CMK (cell line): ENCODE measurements around the gene GTPBP4.
"Not testable (repeated sequence)": the region's sequence is repeated elsewhere in the genome, so short reads cannot be mapped to it uniquely, and the experiment has no call there.

Source experiments
- DNase-seq: peaks from one replicate; pipeline ENCODE4 v3.0.0-alpha.2; 2010; ENCODE audit warnings: low read depth

The GTPBP4 gene

DNA sequence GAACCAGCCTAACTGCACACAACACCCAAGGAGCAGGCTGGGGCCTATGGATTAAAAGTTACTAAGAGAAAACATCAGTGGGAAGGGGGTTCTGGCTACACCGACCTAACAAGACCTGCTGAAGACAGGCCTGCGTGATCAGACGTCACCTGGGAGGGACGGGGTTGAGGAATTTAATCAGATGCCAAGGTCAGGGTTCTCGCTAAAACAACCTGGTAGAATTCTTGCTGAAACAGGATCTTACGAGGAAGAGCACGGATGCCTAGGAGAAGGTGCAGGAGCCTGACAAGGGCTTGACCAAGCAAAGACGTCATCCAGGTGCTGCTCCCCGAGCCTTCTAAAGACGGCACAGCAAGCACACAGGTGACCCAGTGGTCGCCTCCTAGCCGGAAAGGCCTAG is 35.9 kb downstream of the GTPBP4 start:
- DNase-seq, result no peak

DNA sequence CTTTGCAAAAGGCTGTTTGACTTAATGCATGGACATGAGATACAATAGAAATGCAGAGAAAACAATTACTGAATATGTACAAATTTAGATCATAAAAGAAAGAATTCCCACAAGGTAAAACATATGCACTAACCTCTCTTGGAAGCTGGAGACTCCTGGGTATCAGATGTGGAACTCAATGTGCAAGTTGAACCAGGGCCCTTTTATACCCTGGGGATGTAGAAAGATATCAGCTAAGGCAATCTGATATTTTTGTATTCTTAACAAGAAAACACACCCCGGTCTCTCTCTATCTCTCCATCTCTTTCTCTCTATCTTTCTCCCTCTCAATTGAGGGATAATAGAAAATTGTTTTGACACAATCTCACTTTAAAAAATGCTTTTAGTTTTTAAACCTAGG is 37.4 kb downstream of the GTPBP4 start, which contains the start of gene IDI2:
TSS of gene IDI2 (minus strand) at position 177 of the 400 bp plus-strand sequence. CDS start 1,136 bp downstream, outside the sequence.
- DNase-seq, result no peak

DNA sequence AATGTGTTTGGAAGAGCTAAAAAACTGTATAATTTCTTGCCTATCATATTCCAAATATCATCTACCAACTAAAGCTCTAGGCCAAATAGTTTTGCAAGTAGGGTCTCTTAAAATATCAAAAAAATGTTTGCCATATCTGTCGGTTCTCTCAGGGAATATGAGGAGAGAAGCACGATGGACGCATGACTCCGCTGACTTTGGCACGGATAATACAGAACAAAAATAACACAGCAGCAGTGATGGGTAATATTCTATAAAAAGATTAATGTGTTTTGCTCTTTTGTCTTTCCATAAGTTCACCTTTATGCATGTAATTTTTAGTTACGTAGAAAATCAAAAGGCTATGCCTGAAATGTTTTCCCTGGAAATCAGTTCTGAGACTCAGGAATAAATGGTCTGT is 38.3 kb downstream of the GTPBP4 start:
- no peak for DNase-seq

DNA sequence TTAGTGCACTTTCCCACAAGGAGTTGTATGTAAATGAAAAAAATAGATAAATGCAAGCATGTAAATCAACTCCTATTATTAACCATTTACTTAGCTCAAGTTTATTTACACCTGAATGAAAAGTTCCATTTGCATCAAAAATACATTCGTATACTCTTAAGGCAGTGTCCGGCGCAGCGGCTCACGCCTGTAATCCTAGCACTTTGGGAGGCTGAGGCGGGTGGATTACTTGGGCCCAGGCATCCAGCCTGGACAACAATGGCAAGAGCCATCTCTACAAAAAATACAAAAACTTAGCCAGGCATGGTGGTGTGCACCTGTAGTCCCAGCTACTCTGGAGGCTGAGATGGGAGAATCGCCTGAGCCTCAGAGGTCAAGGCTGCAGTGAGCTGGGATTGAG is 41.6 kb downstream of the GTPBP4 start:
- DNase-seq, result no peak

DNA sequence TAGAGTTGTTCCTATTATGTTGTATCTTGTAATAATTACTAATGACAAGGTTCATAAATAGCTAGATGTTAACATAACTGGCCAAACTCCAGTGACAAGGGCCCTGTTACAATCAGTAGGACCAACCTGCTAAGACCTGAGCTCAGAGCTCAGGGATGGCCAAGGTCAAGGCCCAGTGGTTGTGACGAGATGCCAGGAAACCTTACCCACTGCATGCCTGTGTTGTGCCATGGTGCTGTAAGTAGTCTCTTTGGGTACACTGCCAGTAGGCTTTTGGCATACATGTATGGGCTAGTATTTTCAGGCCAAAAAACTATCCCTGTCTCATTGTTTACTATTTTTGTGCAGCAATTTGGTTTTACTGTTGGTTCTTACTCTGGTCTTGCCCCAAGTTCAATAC is 45.4 kb downstream of the GTPBP4 start:
- DNase-seq, result no peak

DNA sequence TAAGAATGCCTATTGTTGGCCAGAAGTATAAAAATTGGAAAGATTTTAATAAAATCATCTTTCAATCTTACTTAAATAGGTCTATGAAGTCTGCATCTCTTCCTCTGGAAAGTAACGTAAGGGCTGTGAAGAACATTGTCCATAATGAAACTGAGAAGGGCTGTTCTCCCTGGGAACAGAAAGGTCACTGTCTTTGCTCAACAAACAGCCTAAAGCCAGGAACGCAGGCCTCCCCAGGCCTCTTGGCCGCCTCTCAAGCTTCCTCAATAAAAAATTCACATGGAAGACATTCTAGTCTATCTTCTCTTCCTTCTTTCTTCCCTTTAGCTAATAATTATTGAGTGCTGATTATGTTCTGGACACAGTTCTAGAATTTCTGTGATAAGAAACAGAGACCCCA is 46.5 kb downstream of the GTPBP4 start:
- no peak for DNase-seq

DNA sequence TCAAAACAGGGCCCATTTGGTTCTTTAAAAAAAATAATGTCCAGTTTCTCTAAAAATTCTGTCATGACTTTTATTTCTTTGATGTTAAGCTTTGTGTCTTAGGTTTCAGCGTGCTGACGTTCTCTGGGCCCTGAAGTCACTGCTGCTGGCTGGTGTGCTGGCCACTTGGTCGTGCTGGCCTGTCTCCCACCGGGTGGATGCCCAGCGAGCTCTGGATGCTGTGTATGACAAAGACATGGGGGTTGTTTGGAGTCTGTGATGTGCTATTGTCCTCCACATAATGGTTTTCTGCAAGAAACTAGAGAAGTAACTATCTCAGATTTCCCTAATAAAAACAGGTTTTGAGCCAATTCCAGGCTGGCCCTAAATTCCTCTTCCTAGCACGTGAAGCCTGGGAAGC is 47.0 kb downstream of the GTPBP4 start:
- no peak for DNase-seq

DNA sequence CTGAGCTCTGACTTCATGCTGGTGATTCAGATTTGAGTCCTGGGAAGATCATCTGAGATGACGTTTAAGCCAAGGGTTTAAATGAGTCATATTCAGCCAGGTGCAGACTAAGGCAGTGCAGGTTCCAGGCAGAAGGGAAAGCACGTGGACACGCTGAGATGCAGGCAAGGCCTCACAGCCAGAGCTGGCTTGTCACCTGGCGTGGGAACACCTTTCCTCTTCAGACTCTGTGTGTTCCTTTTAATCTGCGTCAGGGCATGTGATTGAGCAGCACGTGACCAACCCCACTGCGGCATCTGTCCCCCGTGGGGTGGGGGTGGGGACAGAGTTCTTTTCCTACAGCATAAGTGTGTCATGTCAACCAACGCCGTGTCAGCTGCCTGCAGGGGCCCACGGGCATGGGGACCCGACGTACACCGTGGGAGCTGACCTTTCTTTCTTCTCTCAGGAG is 48.1 kb downstream of the GTPBP4 start:
- no peak for DNase-seq

DNA sequence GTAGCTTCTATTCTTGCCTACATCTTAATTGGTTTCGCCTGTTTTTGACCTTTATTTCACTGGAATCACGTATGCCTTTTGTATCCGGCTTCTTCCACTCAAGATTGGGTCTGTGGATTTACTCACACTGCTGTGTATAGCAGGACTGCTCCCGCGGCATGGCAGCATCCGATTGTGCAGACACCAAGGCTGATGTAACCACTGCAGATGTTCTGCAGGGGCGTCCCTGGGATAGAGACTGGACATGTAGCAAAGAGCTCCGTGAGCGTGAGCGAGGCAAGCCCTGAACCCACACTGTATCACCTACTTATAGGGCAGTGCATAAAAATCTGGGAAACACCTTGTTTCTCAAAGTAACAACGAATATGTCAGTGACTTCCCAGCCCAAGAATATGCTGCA is 48.9 kb downstream of the GTPBP4 start:
- DNase-seq, result no peak

DNA sequence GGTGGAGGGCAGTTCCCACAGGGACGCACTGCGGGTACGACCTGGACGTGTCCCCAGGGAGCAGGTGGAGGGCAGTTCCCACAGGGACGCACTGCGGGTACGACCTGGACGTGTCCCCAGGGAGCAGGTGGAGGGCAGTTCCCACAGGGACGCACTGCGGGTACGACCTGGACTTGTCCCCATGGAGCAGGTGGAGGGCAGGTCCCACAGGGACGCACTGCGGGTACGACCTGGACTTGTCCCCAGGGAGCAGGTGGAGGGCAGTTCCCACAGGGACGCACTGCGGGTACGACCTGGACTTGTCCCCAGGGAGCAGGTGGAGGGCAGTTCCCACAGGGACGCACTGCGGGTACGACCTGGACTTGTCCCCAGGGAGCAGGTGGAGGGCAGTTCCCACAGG is 50.5 kb downstream of the GTPBP4 start:
- not testable (repeated sequence) for DNase-seq

DNA sequence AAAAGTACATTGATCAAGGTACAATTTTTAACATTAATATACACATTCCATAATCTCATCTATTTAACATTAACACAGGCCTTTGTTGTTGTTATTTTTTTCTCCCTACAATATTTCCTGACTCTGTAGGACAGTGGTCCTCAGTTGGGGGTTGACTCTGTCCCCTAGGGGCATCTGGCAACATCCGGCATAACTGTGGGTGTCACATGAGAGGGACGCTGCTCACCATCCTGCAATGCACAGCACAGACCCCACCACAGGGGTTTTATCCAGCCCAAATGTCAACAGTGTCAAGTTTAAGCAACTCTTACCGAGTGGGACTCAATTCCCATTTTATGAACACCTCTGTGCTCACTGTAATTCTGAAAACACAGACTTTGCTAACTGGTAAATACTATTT is 51.9 kb downstream of the GTPBP4 start:
- no peak for DNase-seq

DNA sequence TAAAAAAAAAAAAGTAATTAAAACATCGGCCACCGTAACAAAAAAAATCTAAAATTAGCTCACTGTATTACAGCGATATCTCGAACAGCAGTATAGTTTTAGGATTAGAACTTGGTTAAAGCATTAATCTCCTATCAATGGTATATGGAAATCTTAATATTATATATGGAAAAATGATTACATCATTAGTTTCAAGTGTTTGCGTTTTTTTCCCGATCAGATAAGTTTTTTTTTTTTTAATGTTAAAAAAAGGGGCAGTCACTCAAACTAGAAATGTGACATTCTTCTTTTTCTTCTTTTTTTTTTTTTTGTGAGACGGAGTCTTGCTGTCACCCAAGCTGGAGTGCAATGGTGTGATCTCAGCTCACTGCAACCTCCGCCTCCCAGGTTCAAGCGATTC is 53.3 kb downstream of the GTPBP4 start:
- DNase-seq, result no peak

DNA sequence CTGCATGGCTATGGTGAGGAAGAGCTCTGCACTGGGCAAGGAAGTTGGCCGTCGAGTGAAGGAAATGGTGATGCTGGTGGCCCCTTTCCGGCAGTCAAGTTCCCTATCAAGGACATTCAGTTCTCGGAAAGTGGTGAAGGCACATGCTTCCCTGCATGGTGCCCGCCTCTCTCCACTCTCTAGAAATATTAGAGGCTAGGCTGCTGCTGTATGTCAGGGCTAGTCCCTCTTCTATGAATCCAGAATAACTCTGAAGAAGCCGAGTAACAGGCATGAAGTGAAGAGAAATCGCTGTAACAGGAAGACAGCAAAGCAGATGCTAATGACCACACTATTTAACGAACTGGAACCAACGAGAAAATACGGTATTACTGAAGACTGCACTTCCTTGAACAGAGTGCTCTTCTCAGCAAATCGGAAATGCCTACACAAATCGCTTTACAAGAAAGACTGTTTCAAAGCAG is 55.3 kb downstream of the GTPBP4 start:
- DNase-seq, result no peak

DNA sequence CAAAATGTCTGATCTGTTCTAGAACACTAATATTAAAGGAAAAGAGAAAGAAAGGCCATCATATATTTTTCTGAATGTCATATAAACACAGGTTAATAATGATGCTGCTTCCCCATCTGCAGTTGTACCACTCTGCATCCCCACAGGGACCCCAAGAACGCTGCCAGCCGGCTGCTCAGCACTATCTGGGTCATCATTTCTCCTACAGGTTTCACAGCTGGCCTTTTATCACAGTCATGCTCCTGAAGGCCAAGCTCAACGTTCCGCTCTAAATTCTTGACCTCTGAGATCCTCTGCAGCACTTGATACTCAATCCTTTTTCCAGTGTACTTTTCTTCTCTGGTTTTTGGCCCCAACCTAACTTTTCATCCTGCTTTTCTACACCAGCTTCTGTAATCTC is 55.9 kb downstream of the GTPBP4 start:
- DNase-seq, result no peak

DNA sequence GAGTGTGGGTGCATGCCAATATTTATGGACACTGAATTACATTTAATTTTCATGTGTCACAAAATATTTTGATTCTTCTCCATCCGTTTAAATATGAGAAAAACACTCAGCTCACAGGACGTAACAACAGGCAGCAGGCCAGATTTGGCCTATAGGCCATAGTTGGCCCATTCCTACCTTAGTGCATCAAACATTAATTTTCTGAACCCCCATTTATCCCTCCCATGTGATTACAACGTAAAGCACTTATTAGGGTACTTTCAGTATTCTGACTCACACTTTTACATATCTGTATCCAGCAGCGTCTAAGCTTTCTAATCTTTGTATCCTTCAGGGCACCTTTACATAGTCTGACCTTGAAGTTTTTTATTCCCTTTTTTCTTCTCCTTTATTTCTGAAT is 56.7 kb downstream of the GTPBP4 start:
- no peak for DNase-seq

DNA sequence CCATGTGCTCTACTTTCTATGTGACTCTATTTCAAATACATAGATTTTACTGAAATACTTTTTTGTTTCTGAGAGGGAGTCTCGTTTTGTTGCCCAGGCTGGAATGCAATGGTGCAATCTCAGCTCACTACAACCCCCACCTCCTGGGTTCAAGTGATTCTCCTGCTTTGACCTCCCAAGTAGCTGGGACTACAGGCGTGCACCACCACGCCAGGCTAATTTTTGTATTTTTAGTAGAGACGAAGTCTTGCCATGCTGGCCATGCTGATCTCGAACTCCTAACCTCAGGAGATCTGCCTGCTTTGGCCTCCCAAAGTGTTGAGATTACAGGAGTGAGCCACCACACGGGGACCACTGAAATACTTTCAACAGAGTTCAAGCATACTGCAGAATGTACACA is 57.2 kb downstream of the GTPBP4 start:
- no peak for DNase-seq

DNA sequence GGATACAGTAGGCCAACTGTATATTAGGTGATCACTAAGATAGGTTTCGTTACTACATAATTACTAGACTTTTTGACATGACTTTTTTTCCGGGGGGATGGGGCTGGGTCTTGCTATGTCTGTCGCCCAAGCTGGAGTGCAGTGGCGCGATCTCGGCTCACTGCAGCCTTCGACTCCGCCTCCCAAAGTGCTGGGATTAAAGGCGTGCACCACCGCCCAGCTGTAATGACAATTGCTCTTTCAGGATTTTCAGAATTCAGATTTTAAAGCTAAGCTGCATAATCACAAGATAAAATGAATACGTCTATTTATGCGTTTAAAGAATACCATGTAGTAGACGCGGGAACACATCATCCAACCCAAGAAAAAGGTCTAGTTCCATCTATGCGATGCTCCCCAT is 59.7 kb downstream of the GTPBP4 start:
- no peak for DNase-seq

DNA sequence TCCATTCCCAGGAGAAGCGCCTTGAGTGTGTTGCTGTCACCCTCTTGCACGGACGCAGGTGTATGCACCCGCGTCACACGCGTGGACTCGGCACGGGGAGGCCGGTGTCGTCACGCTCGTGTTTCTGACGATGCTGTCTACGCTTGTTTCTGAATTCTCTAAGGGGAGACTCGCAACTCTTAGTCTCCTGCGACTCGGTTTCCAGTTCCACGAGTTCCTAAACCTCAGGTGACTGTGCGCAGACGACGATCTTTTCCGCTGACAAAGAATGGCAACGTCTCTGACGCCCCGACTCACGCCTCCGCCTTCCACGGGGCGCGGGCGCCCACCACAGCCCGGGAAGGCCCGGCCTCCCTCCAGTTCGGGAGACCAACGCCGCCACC is 60.1 kb downstream of the GTPBP4 start:
- DNase-seq, result no peak

DNA sequence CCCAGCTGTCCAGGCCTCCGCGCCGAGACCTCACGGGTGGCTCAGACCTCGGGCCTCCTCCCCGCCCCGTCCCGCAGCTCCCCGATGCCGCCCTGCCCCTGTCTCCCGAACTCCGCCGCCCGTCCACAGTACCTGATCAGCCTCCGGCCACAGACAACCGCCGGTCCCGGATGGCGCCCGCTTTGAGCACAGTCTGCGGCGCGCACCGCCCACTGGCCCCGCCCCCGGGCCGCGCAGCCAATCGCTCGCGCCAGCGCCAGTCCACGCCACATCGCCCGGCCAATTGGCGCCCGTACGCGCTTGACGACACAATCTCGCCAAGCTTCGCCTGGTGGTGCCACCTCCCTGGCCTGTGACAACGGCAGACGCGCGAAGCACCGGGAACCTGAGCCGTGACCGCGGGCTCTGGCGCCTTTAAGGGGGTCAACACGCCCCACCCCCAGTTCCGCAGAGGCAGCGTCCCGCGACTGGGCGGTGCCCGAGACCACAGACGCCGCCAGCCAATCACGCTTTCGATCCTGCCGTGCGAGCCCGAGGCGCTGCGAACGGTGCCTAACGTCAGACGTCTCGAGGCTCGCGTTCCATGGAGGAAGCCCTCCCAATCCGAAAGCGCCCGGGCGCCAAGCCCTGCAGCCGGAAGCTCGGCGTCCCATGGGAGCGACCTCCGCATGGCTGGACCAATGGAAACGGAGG is 60.6 kb downstream of the GTPBP4 start, which contains the start of gene IDI1:
TSS of gene IDI1 (minus strand) at position 388 of the 693 bp plus-strand sequence. CDS start at position 272, 116 bp downstream.
- DNase-seq, result peak; percentile 86

DNA sequence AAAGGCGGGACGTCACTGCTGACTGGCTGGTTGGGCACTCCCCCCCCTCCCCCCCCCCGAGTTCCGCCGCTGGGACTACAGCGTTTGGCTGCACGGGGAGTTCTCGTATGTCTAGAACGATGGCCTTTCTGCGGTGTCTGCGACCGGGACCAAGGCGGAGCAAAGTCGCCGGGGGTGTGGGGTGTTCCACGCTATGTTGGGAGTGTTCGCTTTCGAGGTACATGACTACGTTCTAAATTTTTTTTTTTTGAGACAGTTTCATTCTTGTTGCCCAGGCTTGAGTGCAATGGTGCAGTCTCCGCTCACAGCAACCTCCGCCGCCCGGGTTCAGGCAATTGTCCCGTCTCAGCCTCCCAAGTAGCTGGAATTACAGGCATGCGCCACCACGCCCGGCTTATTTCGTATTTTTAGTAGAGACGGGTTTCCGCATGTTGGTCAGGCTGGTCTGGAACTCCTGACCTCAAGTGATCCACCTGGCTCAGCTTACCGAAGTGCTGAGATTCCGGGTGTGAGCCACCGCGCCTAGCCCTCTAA is 61.3 kb downstream of the GTPBP4 start:
- no peak for DNase-seq

DNA sequence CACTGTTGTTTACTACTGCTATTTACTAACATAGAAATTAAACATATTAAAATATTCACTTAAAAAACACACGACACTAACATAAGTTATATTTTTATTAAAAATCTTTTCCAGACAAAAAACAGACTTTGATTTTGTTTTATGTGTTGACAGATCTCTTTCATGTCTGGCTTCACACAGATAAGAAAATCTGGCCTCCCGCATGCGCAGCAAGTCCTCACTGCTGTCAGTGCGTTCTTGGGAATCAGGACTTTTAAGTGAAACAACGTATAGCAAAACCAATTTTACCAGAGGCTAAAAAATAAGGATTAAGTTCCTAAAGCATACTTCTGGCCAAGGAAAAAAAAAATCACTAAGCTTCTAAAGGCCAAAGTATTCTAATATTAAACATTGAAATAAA is 61.9 kb downstream of the GTPBP4 start:
- DNase-seq, result no peak

DNA sequence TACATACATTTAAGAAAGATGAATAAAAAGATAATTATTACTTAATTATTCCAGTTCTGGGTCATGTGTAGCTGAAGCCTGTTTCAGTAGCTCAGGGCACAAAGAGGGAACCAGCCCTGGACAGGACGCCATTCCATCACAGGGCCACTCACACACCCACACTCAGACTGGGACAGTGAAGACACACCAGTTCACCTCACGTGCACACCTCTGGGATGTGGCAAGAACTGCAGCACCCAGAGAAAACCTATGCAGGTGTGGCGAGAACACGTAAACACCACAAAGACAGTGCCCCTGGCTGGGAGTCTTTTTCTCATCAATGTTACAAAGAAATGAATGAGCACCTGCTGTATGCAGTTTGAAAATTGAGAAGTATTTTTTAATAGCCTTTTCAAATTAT is 62.3 kb downstream of the GTPBP4 start:
- DNase-seq, result no peak

DNA sequence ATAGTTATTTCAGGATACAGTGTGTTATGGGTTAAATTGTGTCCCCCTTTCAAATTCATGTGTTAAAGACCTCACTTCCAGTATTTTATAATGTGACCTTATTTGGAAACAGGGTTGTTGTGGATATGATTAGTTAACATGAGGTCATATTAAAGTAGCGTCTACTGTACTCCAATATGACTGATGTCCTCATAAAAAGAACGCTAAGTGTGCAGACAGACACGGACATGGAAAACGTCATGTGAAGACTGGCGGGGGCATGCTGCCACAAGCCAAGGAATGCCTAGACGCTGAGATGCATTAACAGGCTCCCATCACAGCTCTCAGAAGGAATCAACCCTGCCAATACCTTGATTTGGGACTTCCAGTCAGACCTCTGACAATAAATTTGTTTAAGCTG is 66.5 kb downstream of the GTPBP4 start:
- no peak for DNase-seq
